ENCODE measurements around the gene SRPK1. TPM values are rescaled to one million over a fixed set of nuclear protein-coding genes. Genes with fewer than 3 reads are reported as not detected.

The SRPK1 gene
- total and polyA plus RNA-seq, 2 of the 13 experiments (the other 11 are each of a cell fraction or from before 2014, with no cell fraction given): 56.4 to 142 TPM

GRCh38 chr6:35955970-35956369 is 35.1 kb upstream of the SRPK1 start:
- DNase-seq (ENCODE audit: low spot score): no peak
- TF ChIP-seq CTCF (CRISPR knock-in tag; IDR thresholded peaks at IDR 0.05) (peak; percentile 68), ZNF770 (CRISPR knock-in tag; IDR thresholded peaks at IDR 0.05) (peak; percentile 89), ZNF24 (IDR thresholded peaks at IDR 0.05) (no peak), ZFP62 (CRISPR knock-in tag; IDR thresholded peaks at IDR 0.05) (no peak), STAG1 (CRISPR knock-in tag; IDR thresholded peaks at IDR 0.05) (peak; percentile 50), ZNF207 (IDR thresholded peaks at IDR 0.05; ENCODE audit: borderline replicate concordance) (no peak), ATM (IDR thresholded peaks at IDR 0.05; ENCODE audit: borderline replicate concordance) (no peak), ZNF333 (CRISPR knock-in tag; IDR thresholded peaks at IDR 0.05; ENCODE audit: borderline replicate concordance) (no peak), GABPB1 (CRISPR knock-in tag; IDR thresholded peaks at IDR 0.05) (no peak), ATRX (CRISPR knock-in tag; IDR thresholded peaks at IDR 0.05; ENCODE audit: borderline replicate concordance) (no peak), TCF7 (IDR thresholded peaks at IDR 0.05; ENCODE audit: low read depth) (no peak), SRSF4 (IDR thresholded peaks at IDR 0.05; ENCODE audit: low read depth, low read length, poor library complexity, severe bottlenecking) (no peak), ZNF883 (CRISPR knock-in tag; IDR thresholded peaks at IDR 0.05; ENCODE audit: not compliant biosample characterization) (no peak), ZNF160 (CRISPR knock-in tag; IDR thresholded peaks at IDR 0.05) (no peak), ZNF687 (CRISPR knock-in tag; IDR thresholded peaks at IDR 0.05) (no peak), ZNF691 (CRISPR knock-in tag; IDR thresholded peaks at IDR 0.05; ENCODE audit: borderline replicate concordance, low read depth) (no peak), ZNF468 (CRISPR knock-in tag; IDR thresholded peaks at IDR 0.05) (0 out of 2 replicates have a peak, but pooled peaks have one; percentile 37)

More at GRCh38 chr6:35955970-35956369, 35.1 kb upstream of the SRPK1 start:
- no peaks in the 10 kb centered on the region for H3K36me3 ChIP-seq (replicated peaks in 1 of 2; ENCODE audit: control insufficient read depth in 1 of 2, insufficient read depth in 2 of 2, low read length in 2 of 2)
- in situ Hi-C loops (cut with HindIII; ENCODE audit: extremely low pct_ligation_motif_present, low pct_unique_long_range_greater_than_20kb) (no loop called here), intact Hi-C loops (cut with micrococcal nuclease; ENCODE audit: unreplicated experiment) (no loop called here)
- H3K9me3 ChIP-seq (ENCODE audit: low read length): no peaks in the 10 kb centered on the region
- no peak for ATAC-seq
- H4K20me1 ChIP-seq (ENCODE audit: insufficient read depth, low read length): no peaks in the 10 kb centered on the region
- no peaks in the 10 kb centered on the region for H3K79me2 ChIP-seq (ENCODE audit: insufficient read depth, low read length)
- H2AFZ ChIP-seq (ENCODE audit: low read length): no peak overlapping the region
- no peak overlapping the region for H3K27ac ChIP-seq (ENCODE audit: extremely low read length, insufficient read depth, low read length)
- BruUV-seq (replicated peaks): no TSS peak
- no peaks in the 10 kb centered on the region for H3K27me3 ChIP-seq (ENCODE audit: control insufficient read depth in 1 of 2, insufficient read depth in 2 of 2, low read length in 2 of 2)
- ChIA-PET POLR2A (no interaction called here), CTCF (ENCODE audit: low intra/inter-chr PET ratio, low total read pairs) (interaction anchor here (0.5 kb wide), 1 partner anchor 102 kb away, joined by 3 read pairs; no protein-coding TSS in a partner anchor)
- WGBS (ENCODE audit: low lambda C conversion rate): 33% methylated on average over 3 of the region's 4 CpGs
- no peak overlapping the region for H3K9ac ChIP-seq (ENCODE audit: insufficient read depth, low read depth, low read length)
- H3K4me3 ChIP-seq (replicated peaks in 1 of 3; ENCODE audit: insufficient read depth in 1 of 3, low read depth in 2 of 3, low read length in 3 of 3): no peak overlapping the region
- peaks cover 22% of the 10 kb centered on the region for H3K4me1 ChIP-seq (ENCODE audit: insufficient read depth, low read length)
- H3K4me2 ChIP-seq (ENCODE audit: low read depth, low read length): no peak overlapping the region
- no peak for FAIRE-seq

Measured in HepG2 (cell line).